ENCODE results near the gene CHST1.

Gene CHST1

DNA sequence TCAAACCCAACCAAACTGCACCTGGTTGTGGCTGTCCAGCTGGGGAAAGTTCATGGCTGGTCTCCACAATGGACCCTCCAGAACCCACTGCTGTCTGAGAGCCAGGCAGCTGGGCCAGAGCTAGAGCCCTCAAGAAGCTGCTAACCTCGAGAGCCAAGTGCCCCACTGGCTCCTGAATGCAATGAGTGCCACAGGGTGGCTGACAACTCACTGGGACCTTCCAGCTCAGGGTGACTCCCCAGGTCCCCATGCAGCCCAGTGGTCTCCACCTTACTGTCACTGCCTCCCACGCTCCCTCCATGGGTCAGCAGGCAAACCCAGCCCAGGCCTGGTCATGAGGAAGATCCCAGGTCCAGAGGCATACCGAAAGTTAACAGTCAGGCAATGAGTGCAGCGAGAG, 8.0 kb upstream of the CHST1 start:
- DNase-seq, result no peak

DNA sequence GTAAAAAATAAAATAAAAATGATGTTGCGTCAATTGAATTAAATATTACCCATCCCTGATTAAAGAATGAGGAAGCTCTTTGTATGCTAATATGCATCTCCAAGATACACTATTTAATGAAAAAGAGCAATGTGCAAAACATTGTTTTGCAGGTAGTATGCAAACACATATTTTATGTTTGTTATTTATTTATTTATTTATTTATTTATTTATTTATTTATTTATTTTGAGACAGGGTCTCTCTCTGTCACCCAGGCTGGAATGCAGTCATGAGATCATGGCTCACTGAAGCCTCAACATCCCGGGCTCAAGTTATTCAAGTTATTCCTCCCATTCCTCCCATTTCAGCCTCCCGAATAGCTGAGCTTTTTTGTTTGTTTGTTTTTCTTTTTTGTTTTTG, 7.2 kb upstream of the CHST1 start:
- no peak for DNase-seq

DNA sequence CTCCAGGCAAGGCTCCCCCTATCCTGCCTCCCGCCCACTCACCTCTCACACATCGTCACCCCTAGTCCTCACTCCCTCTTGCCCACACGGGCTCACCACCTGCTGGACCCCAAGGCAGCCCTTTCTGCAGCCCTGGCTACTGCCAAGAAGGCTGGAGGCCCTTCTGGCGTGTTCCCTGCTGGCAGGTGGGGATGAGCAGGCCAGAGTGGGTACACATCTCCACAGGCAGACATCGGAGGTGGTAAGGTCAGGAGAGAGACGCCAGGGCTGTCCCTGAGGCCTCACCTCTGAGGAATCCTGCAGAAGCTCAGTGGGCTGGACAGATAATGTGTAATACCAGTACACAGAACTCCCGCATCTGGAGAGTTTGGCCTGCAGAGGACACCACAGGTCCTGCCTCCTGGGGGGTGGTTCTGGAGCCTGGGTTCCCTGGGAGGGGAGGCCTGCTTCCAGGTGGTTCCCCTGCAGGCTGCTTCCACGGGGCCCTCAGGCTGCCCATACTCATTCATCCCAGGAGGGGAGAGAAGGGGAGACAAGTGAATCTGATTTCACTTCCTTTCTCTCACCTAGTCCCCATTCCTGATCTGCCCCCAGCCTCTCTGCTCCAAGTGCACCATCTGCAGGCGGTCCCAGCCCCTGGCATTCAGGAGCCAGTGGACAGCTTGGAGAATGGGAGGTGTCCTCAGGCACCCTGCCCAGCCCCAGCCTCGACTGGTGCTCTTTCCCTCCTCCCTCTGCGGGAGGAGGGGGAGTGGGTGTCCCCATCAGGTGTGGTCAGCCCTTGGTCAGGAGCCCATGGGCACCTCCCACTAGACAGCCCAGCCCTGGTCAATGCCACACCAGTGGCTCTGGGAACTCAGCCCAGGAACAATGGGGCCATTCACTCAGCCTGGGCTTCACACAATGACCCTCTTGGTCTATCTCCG, 6.1 kb upstream of the CHST1 start:
- no peak for DNase-seq

DNA sequence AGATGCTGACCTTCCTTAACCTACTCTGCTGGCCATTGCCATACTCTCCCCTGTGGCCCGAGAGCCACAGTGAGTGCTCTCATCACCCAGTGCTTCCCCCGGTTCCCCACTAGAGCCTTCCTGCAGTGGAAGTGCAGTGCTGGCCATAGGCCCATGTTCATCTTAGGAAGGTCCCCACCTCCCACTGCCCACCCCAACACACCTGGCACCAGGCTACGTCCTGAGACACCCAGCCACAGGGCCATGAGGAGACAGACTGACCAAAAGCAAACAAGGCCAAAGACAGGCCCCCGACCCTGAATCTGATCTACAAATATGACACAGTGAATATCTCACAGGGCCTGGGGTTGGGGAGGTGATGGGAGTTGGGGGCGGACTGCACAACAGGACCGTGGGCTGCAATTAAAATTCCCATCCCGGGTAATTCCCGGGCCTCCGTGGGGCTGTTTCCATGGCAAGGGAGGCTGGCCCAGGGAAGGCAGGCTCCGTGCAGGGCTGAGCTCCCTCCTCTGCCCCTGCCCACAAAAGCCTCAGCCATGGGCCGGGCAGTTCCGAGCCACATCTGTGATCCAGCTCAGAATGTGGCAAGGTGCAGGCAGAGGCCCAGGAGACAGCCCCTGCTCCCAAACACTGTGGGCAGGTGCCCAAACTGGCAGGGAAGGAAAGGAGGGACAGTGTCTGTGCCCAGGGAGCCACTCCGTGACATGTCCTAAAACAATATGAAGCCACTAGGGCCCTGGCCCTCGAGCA, 5.1 kb upstream of the CHST1 start:
- no peak for DNase-seq

DNA sequence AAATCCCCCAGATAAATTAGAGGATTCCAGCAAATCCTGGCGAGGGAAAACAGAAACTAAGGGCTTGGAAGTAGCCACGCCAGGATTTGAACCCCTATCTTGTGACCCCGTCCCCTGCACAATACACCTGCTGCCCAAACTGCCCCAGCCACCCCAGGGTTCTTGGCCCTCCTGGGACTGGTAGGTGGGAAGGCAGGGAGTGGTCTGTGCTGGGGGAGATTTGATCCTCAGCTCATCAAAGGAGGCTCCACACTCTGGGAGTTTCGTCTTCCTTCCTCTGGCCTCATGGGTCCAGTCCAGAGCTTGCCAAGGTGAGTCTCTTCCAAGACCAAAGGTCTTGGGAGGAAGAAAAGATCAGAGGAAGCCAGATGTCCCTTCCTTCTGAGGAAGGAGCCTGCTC, 4.5 kb upstream of the CHST1 start:
- DNase-seq, result no peak

DNA sequence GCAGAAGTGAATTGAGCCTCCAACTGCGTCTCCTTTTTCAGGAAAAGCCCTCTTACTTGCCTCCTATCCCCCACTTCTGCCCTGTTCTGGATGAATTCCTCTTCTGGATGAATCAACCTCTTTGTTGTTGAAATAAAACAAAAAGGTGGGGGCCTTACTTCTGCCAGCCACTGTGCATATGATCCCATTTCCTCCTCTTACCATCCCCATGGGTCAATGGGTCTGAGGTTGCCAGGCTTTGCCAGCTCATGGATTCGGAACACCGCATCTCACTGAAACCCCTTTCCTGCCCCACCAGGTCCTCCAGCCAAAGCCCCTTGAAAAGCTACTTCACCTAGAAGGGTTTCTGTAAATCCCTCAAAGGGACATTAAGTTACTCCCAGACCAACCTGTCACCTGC, 3.7 kb upstream of the CHST1 start:
- DNase-seq, result no peak

DNA sequence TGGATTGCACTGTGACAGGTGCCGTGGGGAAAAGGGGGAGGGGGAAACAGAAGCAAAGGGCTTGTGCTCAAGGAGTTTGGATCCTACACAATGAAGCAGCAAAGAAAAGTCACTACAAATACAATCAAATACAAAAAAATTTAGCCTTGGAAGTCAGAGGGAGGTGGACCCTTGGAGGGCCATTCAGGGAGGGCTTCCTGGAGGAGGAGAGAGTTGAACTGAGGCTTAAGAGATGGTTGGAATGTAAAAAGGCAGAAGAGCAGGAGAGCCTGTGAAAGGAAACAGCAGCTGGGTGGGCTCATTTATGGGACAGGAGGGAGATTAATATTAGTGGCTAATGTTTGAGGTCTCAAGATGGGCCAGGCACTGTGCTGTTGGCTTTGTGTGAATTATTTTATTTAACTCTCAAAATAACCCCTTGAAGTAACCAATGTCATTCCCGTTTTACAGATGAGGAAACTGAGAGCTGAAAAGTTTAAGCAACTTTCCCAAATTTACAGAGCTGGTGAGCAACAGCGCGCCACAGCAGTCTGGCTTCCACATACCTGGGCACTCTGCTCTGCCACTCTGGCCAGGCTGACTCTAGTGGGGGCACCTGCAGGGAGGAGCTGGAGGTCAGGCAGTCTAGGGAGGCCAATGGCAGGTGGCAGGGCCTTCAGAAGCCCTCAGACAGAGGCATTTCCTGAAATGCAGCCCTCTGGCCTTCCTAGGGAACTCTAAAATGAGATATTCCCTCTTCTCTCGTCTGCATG, 2.7 kb upstream of the CHST1 start:
- no peak for DNase-seq

DNA sequence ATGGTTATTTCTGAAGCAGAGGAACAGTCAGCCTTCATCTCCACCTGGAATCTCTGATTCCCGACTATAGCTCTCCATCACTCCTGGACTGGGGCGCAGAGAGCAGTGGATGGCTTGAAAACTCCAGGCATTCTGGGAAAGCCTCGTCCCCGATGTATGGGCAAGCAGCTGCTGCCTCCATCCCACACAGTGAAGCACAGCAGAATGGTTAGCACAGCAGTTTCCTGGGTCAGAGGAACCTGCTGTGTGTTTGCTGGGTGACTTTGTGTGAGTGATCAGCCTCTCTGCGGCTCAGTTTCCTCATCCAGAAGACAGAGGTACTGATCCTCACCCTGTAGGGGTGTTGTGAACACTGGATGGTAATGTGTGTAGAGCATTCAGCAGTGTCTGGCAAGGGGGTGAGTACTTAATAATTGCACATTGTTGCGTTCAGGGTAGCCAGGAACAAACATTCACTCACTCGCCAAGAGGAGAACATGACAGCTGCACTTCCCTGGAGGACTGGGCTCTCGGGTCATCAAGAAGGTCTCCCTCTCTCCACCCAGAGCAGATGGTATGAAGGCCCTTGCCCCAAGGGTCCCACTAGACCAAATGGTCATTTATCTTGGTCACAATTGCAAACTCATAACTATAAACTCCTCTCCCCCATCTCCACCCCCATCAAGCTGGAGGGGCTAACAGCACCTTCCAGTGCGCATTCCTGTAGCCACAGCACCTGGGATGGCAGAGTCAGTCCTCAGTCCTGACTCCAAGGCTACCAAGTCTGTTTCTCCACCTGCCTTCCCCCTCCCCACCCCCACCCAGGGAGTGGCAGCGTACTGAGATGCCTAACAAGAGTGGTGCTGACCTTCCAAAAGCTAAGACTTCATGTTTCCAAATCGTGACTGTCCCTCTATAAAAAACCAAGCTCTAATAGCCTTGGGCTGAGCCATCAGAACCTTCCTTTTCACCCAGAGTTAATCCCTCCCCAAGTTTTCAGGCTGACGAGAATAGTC, 1.5 kb upstream of the CHST1 start:
- DNase-seq, result no peak

DNA sequence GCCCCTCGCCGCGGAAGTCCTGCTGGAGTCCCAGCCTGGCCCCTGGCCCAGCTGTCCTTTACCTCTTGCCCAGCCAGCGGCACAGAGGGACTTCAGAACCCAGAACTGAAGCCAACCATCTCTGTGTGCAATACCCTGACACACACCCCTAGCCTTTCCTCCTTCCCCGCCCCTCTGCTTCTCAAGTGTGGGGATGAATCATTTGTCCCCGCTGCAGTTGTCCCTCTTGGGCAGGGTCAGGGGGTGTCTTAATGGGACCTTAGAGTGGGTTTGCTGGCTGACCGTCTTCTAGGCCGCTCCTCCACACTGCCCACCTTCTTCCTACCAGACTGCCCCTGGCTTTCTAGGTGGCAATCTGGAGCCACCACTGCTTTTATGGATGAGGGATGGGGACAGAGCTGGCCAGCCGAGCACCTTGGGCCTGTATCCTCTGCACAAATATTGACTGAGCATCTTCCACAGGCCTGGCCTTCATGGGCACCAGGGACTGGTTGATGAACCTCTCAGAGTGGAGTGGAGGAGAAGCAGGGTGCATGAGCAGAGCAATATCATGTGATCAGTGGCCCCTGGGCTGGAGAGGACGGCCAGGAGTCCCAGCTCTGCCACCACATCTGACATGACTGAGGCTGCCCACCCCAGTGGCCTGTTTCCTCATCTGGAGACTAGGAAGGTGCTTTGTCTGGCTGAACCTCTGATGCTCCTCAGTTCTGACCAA, 668 bp upstream of the CHST1 start:
- DNase-seq, result no peak

DNA sequence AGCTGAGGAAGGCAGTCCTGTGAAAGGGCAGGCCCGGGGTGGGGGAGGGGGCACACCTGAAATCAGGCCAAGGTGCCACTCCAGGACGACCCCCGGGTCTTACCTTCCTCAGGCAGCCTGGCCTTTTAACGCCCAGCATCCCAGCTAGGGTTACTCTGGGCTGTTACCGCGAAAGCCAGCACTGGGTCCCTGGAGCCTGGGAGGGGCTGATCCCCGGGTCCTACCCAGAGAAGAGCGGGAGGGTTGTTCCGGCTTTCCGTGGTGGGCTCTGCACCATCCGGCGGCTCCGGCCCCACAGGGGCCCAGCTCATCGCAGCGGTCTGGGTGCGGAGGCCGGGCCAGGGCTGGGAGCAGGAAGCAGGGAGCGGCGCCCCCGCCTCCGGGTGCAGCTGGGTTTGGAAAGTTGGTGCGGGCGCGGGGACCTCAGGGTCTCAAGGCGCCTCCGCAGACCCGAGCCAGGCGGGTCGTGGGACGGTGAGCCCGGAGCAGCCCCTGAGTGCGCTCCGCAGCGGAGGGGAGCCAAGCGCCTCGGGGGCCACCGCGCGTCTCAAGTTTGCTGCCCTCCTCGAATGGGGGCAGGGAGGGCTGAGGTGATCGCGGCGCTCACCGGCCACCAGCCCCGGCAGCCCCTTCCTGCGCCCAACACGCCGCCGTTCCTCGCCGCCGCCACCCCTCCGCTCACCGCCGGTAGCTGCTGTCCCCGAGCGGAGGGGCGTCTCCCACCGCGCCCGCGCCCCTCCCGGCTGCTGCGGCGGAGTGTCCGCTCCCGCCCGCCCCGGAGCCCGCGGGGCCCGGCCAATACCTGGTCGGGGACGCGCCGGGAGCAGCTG, 831 bp downstream of the CHST1 start:
- no peak for DNase-seq

DNA sequence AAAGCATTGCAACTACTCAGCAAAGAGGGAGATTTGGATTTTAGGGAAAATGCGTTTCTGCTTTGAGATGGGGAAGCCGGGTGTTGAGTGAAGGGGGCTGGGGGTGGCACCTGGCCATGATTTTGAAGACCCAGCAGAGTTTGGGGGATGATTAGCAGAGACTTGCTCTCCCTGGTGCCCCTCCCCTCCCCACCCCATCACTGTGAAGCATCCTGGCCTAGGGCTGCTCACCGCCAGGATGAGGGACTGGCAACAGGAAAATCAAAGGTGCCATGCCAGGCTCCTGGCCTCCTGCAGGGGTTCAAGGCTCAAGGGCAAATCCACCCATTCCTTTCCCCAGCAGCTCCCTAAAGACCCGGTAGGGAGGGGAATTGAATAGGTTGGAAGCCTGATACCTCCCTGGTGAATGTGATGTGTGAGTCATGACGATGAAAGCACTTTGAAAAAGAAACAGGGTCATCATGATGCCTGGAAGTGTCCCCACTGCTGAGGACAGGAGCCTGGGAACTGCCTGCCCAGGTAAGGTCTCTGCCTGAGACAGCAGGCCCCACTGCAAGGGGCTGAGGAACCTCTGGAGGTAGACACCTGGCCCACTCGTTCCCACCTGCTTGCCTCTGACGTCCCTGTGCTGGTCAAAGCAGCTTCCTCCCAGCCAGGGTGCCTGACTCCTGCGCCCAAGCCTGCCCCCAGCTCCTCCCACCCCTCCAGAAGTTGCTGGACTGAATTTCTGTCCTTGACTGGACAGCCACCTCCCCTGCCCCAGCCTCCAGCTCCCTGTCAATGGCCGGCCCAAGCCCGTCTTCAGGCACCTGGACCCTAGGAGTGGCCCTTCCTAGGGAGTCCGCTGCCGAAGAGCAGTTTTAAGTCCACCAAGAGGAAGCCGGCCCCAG, 1.7 kb downstream of the CHST1 start:
- DNase-seq, result no peak

DNA sequence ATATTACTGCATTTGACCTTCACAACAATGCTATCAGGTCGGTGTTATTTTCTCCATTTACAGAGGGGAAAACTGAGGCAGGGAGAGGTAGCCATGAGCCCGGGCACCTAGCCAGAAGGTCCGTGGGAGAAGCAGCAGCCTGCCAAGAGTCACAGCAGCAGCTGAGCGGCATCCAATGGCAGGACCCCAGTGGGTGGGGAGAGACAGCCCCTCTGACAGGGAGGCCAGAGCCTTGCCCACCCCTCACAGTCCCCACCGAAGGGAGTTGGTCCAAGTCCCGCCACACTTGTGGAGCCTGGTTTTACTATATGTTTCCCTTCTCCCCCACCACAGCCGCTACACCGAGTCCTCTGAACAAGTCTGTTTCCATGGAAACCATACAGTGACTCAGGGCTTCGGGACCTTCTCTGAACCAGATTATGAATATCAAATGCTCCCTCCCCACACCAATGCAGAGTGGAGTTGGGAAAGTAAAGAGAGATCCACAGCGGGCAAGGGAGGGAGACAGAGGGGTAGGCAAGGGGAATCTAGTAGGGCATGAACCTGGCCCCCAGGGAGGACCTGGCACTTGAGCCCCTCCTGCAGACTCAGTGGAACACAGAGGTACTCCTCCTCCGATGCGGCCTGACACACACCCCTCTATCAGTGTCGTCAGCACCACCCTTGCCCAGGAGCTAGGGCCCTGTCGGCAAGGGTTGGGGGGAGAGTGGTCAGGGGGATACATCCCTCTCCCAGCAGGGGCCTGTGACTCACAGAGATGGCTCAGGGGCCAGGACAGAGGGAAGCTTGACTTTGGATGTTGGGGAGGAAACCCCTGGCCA, 2.5 kb downstream of the CHST1 start:
- DNase-seq, result no peak

DNA sequence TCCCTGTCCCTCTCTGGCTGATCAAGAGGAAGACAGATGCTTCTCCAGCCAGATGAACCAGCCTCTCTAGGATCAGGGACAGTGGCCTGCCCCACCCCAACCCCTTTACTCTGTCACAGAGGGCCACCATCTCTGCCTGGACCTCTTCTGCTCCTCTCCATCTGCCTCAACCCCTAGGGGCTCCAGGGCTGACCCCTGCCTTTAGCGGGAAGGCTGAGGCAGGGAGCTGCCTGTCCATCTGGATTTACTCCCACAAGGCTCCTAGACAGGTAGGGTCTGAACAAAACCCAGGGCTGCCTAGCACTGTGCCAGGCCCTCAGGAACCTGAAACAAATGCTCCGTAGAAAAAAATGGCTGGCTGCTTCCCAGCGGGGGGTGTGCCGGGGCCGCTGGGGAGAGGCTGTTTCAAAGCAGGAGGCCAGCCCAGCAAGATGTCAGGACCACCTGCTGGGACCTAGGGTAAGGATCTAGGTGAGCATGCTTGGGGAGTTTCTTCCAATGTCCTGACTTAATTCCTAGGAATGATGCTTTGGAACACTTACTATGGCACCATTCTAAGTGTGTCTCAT, 3.2 kb downstream of the CHST1 start:
- no peak for DNase-seq

DNA sequence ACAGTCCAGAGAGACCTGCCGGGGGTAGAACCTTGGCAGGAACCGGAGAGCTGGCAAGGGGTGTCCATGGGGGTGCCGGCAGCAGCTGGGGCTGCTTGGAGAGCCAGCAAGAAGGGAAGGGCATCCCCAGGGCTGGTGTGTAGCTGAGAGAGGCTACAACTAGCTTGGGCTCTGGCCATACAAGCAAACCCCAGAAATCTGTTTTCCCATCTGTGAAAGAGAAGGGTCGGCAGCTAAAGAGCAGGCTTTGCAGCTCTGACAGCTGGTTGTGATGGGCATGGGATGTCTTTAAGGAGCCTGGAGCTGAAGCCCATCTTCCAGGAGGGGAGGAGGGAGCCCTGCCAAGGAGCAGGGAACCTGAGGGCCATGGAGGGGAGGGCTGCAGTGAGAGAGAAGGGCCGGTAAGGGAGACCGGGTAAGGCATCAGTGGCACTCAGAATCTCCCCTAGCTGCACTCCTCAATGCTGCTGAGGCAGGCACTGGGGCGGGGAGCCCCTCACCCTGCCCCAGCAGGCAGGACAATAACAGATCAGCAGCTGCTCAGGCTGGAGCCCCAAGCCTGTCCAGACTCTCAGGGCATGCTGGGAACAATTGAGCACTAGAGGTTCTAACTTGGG, 3.9 kb downstream of the CHST1 start:
- no peak for DNase-seq

DNA sequence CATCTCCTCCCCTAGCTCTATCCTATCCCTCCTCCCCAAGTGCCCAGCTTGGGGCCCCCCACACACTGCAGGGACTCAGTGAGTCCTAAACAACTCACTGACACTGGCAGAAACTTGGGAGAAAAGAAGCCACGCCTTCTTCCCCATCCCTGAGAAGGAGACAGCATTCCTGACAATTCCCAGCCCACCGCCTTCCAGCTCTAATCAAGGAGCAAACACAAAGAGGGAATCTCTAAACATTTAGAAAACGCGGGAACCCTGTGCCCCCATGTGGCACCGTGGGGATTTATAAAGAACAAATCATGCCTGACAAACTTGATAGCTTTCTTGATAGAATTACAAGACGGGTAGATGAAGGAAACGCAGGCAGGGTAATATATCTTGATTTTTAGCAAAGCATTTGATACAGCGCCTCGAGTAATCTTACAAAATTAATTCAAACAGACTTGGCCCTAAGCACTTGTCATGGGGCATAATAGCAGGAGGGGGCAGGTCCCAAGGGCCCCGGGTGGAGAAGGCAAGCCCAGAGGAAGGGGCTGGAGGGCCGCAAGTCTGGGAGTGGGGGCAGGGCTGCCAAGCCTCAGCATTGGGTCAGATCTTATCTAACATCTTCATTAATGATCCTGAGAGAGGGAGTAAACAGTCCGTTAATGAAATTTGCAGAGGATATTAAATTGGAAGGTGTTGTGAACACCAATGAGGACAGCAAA, 4.5 kb downstream of the CHST1 start:
- no peak for DNase-seq

DNA sequence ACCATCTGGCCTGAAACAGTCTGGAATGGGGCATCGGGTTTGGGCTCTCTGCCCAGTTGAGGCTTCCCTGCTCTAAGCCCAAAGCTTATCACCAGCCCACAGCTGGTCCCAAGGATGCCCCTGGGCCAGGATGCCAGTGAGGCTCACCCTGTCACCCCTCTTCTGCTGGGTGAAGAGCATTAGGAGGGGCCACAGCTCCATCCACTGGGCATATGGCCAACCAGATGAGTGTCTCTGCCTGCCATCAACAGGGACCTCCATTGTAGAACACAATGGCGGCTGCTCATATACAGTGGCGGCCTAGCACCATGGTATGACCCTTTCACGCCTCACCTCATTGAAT, 5.6 kb downstream of the CHST1 start:
- DNase-seq, result no peak
